GM19043 (cell line): ENCODE measurements around the gene TNFRSF19.

Experiments
- ATAC-seq: cut with Tn5 transposase; IDR thresholded peaks from one replicate; pipeline ENCODE4 v1.9.1; 2021; ENCODE audit warnings: low read depth; ENCODE audit not compliant: unreplicated experiment

TNFRSF19 gene

GRCh38 chr13:23680845-23681669 is 110.8 kb downstream of the TNFRSF19 start:
- ATAC-seq = no peak

GRCh38 chr13:23683084-23683483 is 112.9 kb downstream of the TNFRSF19 start:
- no peak for ATAC-seq

GRCh38 chr13:23684647-23685046 is 114.4 kb downstream of the TNFRSF19 start:
- no peak for ATAC-seq

GRCh38 chr13:23685416-23685815 is 115.2 kb downstream of the TNFRSF19 start:
- ATAC-seq = no peak

GRCh38 chr13:23686948-23687347 is 116.7 kb downstream of the TNFRSF19 start:
- ATAC-seq = no peak

- ATAC-seq = no peak
These were observed 117.4 kb downstream of the TNFRSF19 start for GRCh38 chr13:23687614-23688013.

- no peak for ATAC-seq
These were observed 118.1 kb downstream of the TNFRSF19 start for GRCh38 chr13:23688336-23688735.

GRCh38 chr13:23690668-23691067 is 120.5 kb downstream of the TNFRSF19 start:
- no peak for ATAC-seq

- no peak for ATAC-seq
These were observed 122.6 kb downstream of the TNFRSF19 start for GRCh38 chr13:23692816-23693215.

- ATAC-seq = no peak
These were observed 125.0 kb downstream of the TNFRSF19 start for GRCh38 chr13:23695196-23695595.

- ATAC-seq = peak; percentile 83
These were observed 125.7 kb downstream of the TNFRSF19 start for GRCh38 chr13:23695711-23696464.

GRCh38 chr13:23696610-23697009 is 126.4 kb downstream of the TNFRSF19 start:
- ATAC-seq = no peak

- ATAC-seq = no peak
These were observed 127.6 kb downstream of the TNFRSF19 start for GRCh38 chr13:23697772-23698313.

GRCh38 chr13:23699271-23699670 is 129.1 kb downstream of the TNFRSF19 start:
- no peak for ATAC-seq

GRCh38 chr13:23701186-23701585 is 131.0 kb downstream of the TNFRSF19 start:
- ATAC-seq = no peak

- ATAC-seq = no peak
These were observed 131.4 kb downstream of the TNFRSF19 start for GRCh38 chr13:23701636-23702035.

GRCh38 chr13:23703246-23703860 is 133.1 kb downstream of the TNFRSF19 start:
- ATAC-seq = no peak

- ATAC-seq = no peak
These were observed 135.4 kb downstream of the TNFRSF19 start for GRCh38 chr13:23705583-23705982.

- no peak for ATAC-seq
These were observed 137.5 kb downstream of the TNFRSF19 start for GRCh38 chr13:23707674-23708073.

GRCh38 chr13:23709536-23709935 is 139.3 kb downstream of the TNFRSF19 start:
- ATAC-seq = no peak

- ATAC-seq = no peak
These were observed 140.2 kb downstream of the TNFRSF19 start for GRCh38 chr13:23710366-23710765.
